Measurements from ENCODE around the gene GIMAP7. TPM values are rescaled to one million over a fixed set of nuclear protein-coding genes. Genes with fewer than 3 reads are reported as not detected.
"Not testable (repeated sequence)": the region's sequence is repeated elsewhere in the genome, so short reads cannot be mapped to it uniquely, and the experiment has no call there.

Gene GIMAP7
- polyA plus RNA-seq, 4 donors = 3.1 to 31.1 (median 14.0) TPM

- WGBS, 3 donors = 85 to 87% (median 86%) methylated on average over 25 of the region's 25 CpGs
Measured at GRCh38 chr7:150476819-150477631, 37.6 kb upstream of the GIMAP7 start.

GRCh38 chr7:150479023-150479716 is 35.5 kb upstream of the GIMAP7 start:
- 61 to 72% (median 63%) methylated on average over 3 of the region's 3 CpGs for WGBS, 3 donors
- peak overlapping the region in 1 of 3 donors; percentile 59 for H3K27ac ChIP-seq (ENCODE audit: low read depth in 1 of 3, low read length in 2 of 3)
- FAIRE-seq (no peak), DNase-seq (no peak)
- no peaks in the 10 kb centered on the region for H3K9me3 ChIP-seq (ENCODE audit: control insufficient read depth in 2 of 2, insufficient read depth in 1 of 2, low read depth in 1 of 2, low read length in 1 of 2)
- H3K4me1 ChIP-seq (ENCODE audit: control insufficient read depth in 3 of 3, insufficient read depth in 2 of 3, low read depth in 1 of 3, low read length in 2 of 3) = no peaks in the 10 kb centered on the region
- no peak overlapping the region for H3K4me3 ChIP-seq (ENCODE audit: low read depth in 1 of 3, low read length in 3 of 3)
- no peaks in the 10 kb centered on the region for H3K27me3 ChIP-seq (ENCODE audit: control insufficient read depth in 3 of 3, insufficient read depth in 3 of 3, low read length in 3 of 3)
- H3K36me3 ChIP-seq (ENCODE audit: control insufficient read depth in 3 of 3, insufficient read depth in 2 of 3, low read depth in 1 of 3, low read length in 3 of 3) = peaks cover 0 to 2% (median 0%) of the 10 kb centered on the region in 3 donors

More at GRCh38 chr7:150476819-150477631, 37.6 kb upstream of the GIMAP7 start:
- Histone ChIP-seq H3K36me3 (ENCODE audit: control insufficient read depth in 3 of 3, insufficient read depth in 2 of 3, low read depth in 1 of 3, low read length in 3 of 3) (peaks cover 0 to 2% (median 0%) of the 10 kb centered on the region in 3 donors), H3K27ac (ENCODE audit: low read depth in 1 of 3, low read length in 2 of 3) (peak overlapping the region in 1 of 3 donors; percentile 48), H3K4me1 (ENCODE audit: control insufficient read depth in 3 of 3, insufficient read depth in 2 of 3, low read depth in 1 of 3, low read length in 2 of 3) (no peaks in the 10 kb centered on the region), H3K4me3 (ENCODE audit: low read depth in 1 of 3, low read length in 3 of 3) (no peak overlapping the region), H3K9me3 (ENCODE audit: control insufficient read depth in 2 of 2, insufficient read depth in 1 of 2, low read depth in 1 of 2, low read length in 1 of 2) (no peaks in the 10 kb centered on the region), H3K27me3 (ENCODE audit: control insufficient read depth in 3 of 3, insufficient read depth in 3 of 3, low read length in 3 of 3) (no peaks in the 10 kb centered on the region)
- no peak for DNase-seq
- FAIRE-seq = no peak

GRCh38 chr7:150481186-150481920 is 33.3 kb upstream of the GIMAP7 start:
- DNase-seq (peak in 1 of 2 donors; percentile 57), FAIRE-seq (no peak)
- Histone ChIP-seq H3K9me3 (ENCODE audit: control insufficient read depth in 2 of 2, insufficient read depth in 1 of 2, low read depth in 1 of 2, low read length in 1 of 2) (no peaks in the 10 kb centered on the region), H3K4me3 (ENCODE audit: low read depth in 1 of 3, low read length in 3 of 3) (no peak overlapping the region), H3K27ac (ENCODE audit: low read depth in 1 of 3, low read length in 2 of 3) (peak overlapping the region in 2 of 3 donors; percentile 58 to 92), H3K27me3 (ENCODE audit: control insufficient read depth in 3 of 3, insufficient read depth in 3 of 3, low read length in 3 of 3) (no peaks in the 10 kb centered on the region), H3K4me1 (ENCODE audit: control insufficient read depth in 3 of 3, insufficient read depth in 2 of 3, low read depth in 1 of 3, low read length in 2 of 3) (no peaks in the 10 kb centered on the region), H3K36me3 (ENCODE audit: control insufficient read depth in 3 of 3, insufficient read depth in 2 of 3, low read depth in 1 of 3, low read length in 3 of 3) (peaks cover 0 to 2% (median 0%) of the 10 kb centered on the region in 3 donors)
- WGBS, 3 donors = 57 to 80% (median 71%) methylated on average over 9 of the region's 9 CpGs

GRCh38 chr7:150481922-150482321 is 32.8 kb upstream of the GIMAP7 start:
- Histone ChIP-seq H3K4me1 (ENCODE audit: control insufficient read depth in 3 of 3, insufficient read depth in 2 of 3, low read depth in 1 of 3, low read length in 2 of 3) (no peaks in the 10 kb centered on the region), H3K27ac (ENCODE audit: low read depth in 1 of 3, low read length in 2 of 3) (peak overlapping the region in 2 of 3 donors; percentile 24 to 92), H3K9me3 (ENCODE audit: control insufficient read depth in 2 of 2, insufficient read depth in 1 of 2, low read depth in 1 of 2, low read length in 1 of 2) (no peaks in the 10 kb centered on the region), H3K27me3 (ENCODE audit: control insufficient read depth in 3 of 3, insufficient read depth in 3 of 3, low read length in 3 of 3) (no peaks in the 10 kb centered on the region), H3K36me3 (ENCODE audit: control insufficient read depth in 3 of 3, insufficient read depth in 2 of 3, low read depth in 1 of 3, low read length in 3 of 3) (no peaks in the 10 kb centered on the region), H3K4me3 (ENCODE audit: low read depth in 1 of 3, low read length in 3 of 3) (no peak overlapping the region)
- WGBS, 3 donors = 70 to 80% (median 71%) methylated on average over 4 of the region's 4 CpGs
- DNase-seq (no peak), FAIRE-seq (no peak)

- H3K27me3 ChIP-seq (ENCODE audit: control insufficient read depth in 3 of 3, insufficient read depth in 3 of 3, low read length in 3 of 3); H3K4me3 ChIP-seq (ENCODE audit: low read depth in 1 of 3, low read length in 3 of 3); H3K9me3 ChIP-seq (ENCODE audit: control insufficient read depth in 2 of 2, insufficient read depth in 1 of 2, low read depth in 1 of 2, low read length in 1 of 2); H3K4me1 ChIP-seq (ENCODE audit: control insufficient read depth in 3 of 3, insufficient read depth in 2 of 3, low read depth in 1 of 3, low read length in 2 of 3); DNase-seq; FAIRE-seq; H3K27ac ChIP-seq (ENCODE audit: low read depth in 1 of 3, low read length in 2 of 3); H3K36me3 ChIP-seq (ENCODE audit: control insufficient read depth in 3 of 3, insufficient read depth in 2 of 3, low read depth in 1 of 3, low read length in 3 of 3): not testable (repeated sequence)
- WGBS, 3 donors = 38 to 55% (median 46%) methylated on average over 2 of the region's 2 CpGs
Measured at GRCh38 chr7:150483514-150483913, 31.2 kb upstream of the GIMAP7 start.

GRCh38 chr7:150484071-150484470 is 30.6 kb upstream of the GIMAP7 start:
- not testable (repeated sequence) for H3K27ac ChIP-seq (ENCODE audit: low read depth in 1 of 3, low read length in 2 of 3)
- FAIRE-seq = peak; percentile 73

GRCh38 chr7:150487625-150488024 is 27.0 kb upstream of the GIMAP7 start:
- no peaks in the 10 kb centered on the region for H3K9me3 ChIP-seq (ENCODE audit: control insufficient read depth in 2 of 2, insufficient read depth in 1 of 2, low read depth in 1 of 2, low read length in 1 of 2)
- no peaks in the 10 kb centered on the region for H3K4me1 ChIP-seq (ENCODE audit: control insufficient read depth in 3 of 3, insufficient read depth in 2 of 3, low read depth in 1 of 3, low read length in 2 of 3)
- DNase-seq (no peak), FAIRE-seq (no peak)
- H3K27me3 ChIP-seq (ENCODE audit: control insufficient read depth in 3 of 3, insufficient read depth in 3 of 3, low read length in 3 of 3) = no peaks in the 10 kb centered on the region
- H3K4me3 ChIP-seq (ENCODE audit: low read depth in 1 of 3, low read length in 3 of 3) = no peak overlapping the region
- WGBS, 3 donors = 72 to 80% (median 80%) methylated on average over 2 of the region's 2 CpGs
- no peak overlapping the region for H3K27ac ChIP-seq (ENCODE audit: low read depth in 1 of 3, low read length in 2 of 3)
- no peaks in the 10 kb centered on the region for H3K36me3 ChIP-seq (ENCODE audit: control insufficient read depth in 3 of 3, insufficient read depth in 2 of 3, low read depth in 1 of 3, low read length in 3 of 3)

More at GRCh38 chr7:150484071-150484470, 30.6 kb upstream of the GIMAP7 start:
- not testable (repeated sequence) for H3K9me3 ChIP-seq (ENCODE audit: control insufficient read depth in 2 of 2, insufficient read depth in 1 of 2, low read depth in 1 of 2, low read length in 1 of 2); H3K4me3 ChIP-seq (ENCODE audit: low read depth in 1 of 3, low read length in 3 of 3); H3K36me3 ChIP-seq (ENCODE audit: control insufficient read depth in 3 of 3, insufficient read depth in 2 of 3, low read depth in 1 of 3, low read length in 3 of 3); DNase-seq; H3K4me1 ChIP-seq (ENCODE audit: control insufficient read depth in 3 of 3, insufficient read depth in 2 of 3, low read depth in 1 of 3, low read length in 2 of 3); H3K27me3 ChIP-seq (ENCODE audit: control insufficient read depth in 3 of 3, insufficient read depth in 3 of 3, low read length in 3 of 3)
- WGBS, 3 donors = 41 to 62% (median 43%) methylated on average over 3 of the region's 3 CpGs

GRCh38 chr7:150489782-150490181 is 24.9 kb upstream of the GIMAP7 start:
- Histone ChIP-seq H3K4me3 (ENCODE audit: low read depth in 1 of 3, low read length in 3 of 3) (no peak overlapping the region), H3K27ac (ENCODE audit: low read depth in 1 of 3, low read length in 2 of 3) (no peak overlapping the region), H3K9me3 (ENCODE audit: control insufficient read depth in 2 of 2, insufficient read depth in 1 of 2, low read depth in 1 of 2, low read length in 1 of 2) (no peaks in the 10 kb centered on the region), H3K36me3 (ENCODE audit: control insufficient read depth in 3 of 3, insufficient read depth in 2 of 3, low read depth in 1 of 3, low read length in 3 of 3) (no peaks in the 10 kb centered on the region), H3K27me3 (ENCODE audit: control insufficient read depth in 3 of 3, insufficient read depth in 3 of 3, low read length in 3 of 3) (no peaks in the 10 kb centered on the region), H3K4me1 (ENCODE audit: control insufficient read depth in 3 of 3, insufficient read depth in 2 of 3, low read depth in 1 of 3, low read length in 2 of 3) (no peaks in the 10 kb centered on the region)
- WGBS, 3 donors = 93 to 100% (median 95%) methylated on average over 1 of the region's 1 CpG
- DNase-seq (no peak), FAIRE-seq (no peak)
